SKM-1 treated with dmso at 0.1 percent for 144 hours (cell line): ENCODE measurements around the gene PRPF6.

Source experiments
- DNase-seq: peaks from one replicate; lab custom pipeline; 2025; ENCODE audit not compliant: unreplicated experiment; lab: John Stamatoyannopoulos, UW

The PRPF6 gene, protein sequence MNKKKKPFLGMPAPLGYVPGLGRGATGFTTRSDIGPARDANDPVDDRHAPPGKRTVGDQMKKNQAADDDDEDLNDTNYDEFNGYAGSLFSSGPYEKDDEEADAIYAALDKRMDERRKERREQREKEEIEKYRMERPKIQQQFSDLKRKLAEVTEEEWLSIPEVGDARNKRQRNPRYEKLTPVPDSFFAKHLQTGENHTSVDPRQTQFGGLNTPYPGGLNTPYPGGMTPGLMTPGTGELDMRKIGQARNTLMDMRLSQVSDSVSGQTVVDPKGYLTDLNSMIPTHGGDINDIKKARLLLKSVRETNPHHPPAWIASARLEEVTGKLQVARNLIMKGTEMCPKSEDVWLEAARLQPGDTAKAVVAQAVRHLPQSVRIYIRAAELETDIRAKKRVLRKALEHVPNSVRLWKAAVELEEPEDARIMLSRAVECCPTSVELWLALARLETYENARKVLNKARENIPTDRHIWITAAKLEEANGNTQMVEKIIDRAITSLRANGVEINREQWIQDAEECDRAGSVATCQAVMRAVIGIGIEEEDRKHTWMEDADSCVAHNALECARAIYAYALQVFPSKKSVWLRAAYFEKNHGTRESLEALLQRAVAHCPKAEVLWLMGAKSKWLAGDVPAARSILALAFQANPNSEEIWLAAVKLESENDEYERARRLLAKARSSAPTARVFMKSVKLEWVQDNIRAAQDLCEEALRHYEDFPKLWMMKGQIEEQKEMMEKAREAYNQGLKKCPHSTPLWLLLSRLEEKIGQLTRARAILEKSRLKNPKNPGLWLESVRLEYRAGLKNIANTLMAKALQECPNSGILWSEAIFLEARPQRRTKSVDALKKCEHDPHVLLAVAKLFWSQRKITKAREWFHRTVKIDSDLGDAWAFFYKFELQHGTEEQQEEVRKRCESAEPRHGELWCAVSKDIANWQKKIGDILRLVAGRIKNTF

DNA sequence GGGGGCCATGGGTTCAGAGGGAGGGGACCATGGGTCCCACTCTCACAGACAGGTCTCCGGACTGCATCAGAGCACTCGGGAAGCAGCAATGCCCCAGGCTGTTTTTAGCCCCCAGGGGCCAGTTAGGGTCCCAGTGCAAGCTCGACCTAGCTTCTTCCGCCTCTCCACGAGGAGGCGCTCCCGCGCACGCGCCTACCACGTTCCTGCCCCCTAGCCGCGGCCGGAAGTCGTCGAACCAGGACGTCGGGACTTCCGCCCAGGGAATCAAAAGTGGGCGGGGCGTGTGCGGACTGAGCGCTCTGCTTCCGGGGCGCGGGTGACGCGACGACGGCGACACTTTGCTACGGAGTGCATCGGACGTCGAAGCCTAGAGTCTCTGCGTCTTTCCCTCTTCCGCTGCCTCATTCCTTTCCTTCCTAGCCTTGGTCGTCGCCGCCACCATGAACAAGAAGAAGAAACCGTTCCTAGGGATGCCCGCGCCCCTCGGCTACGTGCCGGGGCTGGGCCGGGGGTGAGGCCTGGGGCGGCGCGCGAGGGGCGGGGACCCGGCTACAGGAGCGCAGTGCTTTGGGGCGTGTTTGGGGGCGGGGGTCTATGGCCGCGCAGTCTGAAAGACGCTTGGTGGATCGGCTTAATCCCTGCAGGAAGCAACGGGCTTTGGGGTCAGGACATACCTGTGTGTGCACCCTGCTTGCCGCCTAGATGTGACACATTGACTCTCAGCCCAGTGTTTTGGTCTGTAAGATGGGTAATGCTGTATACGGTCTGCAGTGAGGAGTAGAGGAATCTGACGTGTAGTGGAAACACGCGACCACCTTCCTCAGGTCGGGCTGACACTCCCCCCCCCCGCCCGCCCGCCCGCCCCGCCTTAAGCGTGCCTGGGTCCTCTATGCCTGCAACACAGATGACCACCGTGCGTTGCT is at the start of gene PRPF6:
Gene PRPF6, plus strand, starts transcription at position 327 of the 923 bp plus-strand sequence. Its CDS starts 114 bp downstream, at position 441.
- DNase-seq: peak; percentile 97

DNA sequence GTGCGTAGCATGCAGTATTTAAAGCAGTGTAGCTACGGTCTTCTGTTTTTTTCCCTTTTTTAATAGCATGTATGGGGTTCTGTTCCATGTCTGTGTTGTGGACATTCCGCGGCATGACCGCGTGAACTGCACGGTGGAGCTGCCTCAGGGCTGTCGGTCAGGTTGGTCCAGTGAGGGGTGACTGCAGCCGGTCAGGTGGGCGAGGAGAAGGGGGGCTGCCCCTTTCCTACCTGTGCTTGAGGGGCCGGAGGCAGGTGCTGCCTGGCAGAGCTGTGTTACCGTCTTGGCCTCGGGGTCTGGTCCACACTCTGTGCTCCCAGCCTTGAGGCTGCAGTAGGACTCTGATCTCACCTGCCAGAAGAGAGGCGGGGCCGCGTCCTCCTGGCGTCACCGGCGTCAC is 49.2 kb upstream of the PRPF6 start:
- no peak for DNase-seq

DNA sequence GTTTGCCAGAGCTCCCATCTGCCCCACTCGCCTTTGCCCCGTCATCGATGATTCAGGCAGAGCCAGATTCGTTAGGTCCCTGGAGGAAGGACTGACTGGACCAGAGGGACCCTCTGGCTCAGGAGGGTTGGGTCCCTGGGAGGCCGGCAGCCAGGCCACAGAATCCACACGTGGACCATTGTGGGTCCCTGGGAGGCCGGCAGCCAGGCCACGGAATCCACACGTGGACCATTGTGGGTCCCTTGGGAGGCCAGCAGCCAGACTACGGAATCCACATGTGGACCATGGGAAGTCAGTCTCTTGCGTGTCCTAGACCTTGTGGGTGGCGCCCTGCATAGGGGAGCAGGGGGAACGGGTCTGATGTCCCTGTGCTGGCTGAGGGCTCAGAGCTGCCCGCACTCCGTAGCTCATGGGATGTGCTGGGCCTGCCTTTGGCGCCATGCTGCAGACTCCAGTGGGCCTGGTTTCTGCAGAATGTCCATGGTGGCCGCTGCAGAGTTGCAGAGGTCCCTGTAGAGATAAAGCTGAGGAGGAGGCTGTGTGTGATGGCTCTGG is 48.2 kb upstream of the PRPF6 start:
- no peak for DNase-seq

DNA sequence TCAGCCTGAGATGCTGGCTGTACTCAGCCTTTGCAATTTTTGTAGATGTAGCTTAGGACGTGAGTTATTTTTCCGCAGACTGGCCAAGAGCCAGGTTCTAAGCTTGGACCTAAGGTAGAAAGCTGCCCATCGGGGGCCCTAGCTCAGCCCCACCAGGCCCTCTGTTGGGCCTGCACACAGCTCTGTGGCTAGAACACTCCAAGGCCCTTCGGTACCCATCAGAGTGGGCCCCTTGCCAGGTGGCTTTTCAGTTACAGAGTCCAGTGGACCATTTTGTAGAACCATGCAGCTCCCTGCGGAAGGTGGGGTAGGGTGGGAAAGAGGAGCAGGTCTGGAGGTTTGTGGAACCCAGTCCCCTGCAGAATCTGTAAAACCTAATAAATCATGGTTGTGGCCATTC is 47.3 kb upstream of the PRPF6 start:
- DNase-seq: no peak

DNA sequence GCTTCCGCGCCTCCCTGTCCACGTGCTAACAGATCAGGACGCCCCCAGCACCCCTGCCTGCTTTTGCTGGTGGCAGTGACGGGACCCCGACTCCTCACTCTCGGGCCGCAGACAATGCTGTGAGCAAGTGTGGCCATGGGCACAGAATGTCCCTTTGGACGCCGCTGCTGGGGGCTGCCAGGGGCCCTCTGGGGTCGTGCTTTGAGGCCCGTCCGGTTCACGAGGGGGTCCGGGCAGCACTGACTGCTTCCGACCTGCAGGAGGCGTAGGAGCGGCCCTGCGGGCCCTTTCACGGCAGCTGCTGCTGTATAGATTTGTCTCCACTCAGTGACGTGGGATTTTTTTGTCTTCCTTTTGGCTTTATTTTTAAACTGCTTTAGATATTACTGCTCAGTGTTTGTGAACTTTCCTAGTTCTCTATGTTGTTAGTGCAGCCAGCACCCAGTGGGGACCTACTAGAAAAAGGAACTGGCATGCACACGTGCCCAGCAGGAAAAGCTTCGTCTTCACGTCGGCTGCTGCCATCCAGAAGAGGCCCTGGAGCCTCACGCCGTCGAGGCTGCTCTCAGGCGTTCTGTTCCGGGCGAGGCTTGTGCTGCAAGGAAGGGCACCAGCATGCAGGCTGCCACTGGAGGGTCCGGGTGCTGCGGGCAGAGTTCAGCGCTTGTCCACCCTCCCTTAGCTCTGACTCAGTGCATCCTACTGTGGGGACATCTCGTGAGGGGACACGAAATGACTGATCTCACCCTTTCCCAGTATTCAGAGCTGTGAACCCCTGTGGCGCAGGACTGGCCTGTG is 46.5 kb upstream of the PRPF6 start:
- DNase-seq: no peak

DNA sequence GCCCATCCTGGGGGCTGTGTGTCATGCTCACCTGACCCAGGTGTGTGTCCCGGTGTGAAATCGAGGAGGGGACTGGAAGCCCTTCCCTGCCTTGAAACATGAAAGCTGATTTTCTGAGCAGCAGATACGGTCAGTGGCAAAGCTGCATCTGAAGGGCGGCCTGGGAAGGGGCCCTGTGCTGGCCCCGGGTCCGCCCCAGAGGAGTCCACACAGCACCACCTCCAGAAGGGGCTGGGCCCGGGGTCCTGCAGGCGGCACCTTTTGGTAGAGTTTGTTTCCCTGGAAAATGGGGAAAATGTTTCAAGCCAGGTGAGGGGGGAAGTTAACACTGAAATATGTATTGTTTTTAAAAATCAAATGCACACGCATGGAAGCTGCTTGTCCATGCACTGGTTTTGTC is 45.5 kb upstream of the PRPF6 start:
- DNase-seq: no peak

DNA sequence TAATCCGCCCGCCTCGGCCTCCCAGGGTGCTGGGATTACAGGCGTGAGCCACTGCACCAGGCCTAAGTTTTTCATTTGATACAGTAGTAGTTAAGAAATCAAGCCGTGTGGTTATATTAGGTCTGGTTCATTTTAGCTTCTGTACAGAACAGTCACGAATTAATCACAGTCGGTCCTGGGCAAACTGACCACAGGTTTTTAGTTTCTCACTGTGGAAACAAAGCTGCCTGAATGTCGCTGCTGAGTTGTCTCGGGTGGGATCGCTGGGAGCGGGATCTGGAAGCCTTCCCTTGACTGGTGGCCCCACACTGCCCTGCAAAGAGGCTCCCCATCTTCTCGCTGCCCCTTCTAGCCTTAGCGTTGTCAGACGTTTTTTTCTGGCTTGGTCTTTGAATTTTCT is 43.3 kb upstream of the PRPF6 start:
- no peak for DNase-seq

DNA sequence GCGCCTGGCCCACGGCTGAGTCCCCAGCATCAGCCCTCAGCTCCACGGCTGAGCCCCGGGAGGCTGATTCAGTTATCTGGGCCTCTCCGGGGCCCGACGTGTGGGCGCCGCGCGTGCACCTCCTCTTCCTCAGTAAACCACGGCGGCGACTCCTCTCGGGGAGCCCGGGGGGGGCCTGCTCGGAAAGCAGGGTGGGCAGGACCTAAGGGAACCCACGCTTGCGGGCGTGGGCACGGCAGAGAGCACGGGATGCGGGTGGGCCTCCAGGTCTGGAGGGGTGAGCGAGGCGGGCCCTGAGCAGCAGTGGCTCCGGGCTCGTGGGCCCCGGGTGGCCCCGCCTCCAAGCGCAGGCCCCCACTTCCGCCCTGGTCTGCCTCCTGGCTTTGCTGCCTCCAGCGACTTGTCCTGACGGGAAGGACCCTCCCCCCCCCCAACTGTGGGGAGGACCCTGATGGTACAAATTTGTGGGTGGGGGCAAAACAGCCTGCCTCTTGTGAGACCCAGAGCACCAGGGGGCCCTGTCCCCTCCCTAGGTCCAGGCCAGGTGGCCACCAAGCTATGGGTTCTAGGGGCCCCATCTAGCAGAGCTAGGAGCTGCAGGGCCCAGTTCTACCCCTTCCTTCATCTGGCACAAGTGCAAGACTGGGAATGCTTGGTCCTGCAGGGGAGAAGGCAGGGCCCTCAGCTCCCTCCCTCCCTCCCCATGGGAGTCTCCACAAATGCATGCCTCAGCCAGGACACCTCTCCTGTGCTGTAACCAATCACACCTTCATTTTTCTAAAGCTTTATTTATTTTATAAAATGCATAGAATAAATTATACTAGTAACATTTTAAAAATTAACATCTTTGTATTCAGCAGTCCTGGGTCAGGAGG is 41.6 kb upstream of the PRPF6 start:
- no peak for DNase-seq

DNA sequence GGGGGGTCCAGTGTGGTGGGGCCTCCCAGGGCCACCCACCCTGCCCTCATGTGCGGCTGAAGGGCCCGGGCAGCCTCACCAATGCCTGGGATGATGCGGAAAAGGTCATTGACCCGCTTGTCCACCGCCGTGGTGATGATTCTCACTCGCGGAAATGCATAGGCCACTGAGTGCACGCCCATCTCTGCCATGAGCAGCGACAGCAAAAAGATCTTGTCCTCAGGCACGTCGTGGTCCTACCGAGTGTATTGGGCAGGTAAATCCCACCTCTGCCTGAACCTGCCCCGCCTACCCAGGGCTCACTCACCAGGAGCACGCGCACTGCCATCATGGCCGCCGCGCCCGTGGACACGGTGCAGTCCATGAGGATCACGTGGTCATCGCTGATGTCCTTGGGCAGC is 40.9 kb upstream of the PRPF6 start:
- no peak for DNase-seq

DNA sequence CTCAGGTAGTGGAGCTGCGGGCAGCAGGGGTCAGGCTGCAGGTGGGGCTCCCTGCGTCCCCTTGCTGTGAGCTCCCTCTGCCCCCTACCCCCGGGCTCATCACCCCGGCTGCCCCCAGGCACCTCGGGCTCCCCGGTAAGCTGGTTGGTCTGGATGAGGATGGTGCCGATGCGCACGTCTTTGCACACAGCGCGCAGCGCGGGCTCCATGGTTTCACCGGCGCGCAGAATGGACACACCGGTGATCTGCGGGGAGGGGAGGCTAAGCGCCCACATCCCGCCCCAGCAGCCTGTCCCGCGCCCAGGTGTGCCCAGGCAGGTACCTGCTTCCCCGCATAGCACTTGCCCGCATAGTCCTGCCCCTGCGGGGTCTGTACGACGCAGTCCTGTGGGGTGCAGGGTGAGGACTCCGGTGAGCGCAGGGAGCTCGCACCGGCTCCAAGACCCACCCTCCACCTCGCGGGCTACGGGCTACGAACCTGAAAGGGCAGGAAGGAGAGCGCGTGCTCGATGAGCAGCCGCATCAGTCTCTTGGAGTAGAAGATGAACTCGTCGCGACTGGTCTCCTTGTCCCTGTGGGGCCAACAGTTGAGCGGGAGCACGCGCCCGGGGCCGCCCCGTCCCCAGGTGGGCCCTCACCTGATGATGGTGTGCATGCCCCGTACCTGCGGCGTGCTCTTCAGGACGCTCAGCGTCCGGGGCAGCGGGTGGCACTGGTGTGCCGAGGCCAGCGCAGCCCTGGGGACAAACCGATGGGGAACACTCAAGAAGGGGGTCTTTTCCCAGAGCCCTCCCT is 40.3 kb upstream of the PRPF6 start:
- no peak for DNase-seq

DNA sequence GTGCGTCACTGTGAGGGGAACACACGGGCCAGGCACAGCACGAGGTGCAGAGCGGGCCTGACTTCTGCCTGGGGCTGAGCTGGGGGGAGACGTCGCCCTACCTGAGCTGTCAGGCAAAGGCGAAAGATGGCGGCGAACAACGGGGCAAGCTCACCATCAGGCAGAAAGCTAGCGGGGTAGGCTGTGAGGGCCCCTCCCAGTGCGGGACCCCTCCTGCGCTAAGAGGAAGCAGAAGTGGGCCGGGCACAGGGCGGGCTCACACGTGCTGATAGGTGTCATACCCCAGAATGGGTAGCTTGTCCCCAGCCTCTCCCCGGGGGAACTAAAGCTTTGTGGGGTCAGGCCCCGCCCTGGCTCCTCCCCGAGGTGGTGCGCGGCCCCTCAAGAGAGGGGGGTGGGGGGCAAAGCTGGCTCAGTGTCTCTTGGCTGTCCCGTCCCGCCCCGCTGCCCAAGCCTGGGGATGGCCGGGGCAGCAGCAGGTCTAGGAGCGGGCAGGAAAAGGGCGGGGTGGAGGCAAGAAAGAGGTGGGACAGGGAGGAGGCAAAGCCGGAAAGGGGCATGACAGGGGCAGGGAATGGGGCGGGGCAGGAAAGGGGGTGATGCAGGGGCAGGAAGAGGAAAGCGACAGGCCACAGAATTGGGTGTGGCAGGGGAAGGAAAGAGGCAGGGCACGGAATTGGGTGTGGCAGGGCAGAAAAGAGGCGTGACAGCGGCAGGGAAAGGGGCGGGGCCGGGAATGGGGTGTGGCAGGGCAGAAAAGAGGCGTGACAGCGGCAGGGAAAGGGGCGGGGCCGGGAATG is 39.5 kb upstream of the PRPF6 start:
- DNase-seq: peak; percentile 24

DNA sequence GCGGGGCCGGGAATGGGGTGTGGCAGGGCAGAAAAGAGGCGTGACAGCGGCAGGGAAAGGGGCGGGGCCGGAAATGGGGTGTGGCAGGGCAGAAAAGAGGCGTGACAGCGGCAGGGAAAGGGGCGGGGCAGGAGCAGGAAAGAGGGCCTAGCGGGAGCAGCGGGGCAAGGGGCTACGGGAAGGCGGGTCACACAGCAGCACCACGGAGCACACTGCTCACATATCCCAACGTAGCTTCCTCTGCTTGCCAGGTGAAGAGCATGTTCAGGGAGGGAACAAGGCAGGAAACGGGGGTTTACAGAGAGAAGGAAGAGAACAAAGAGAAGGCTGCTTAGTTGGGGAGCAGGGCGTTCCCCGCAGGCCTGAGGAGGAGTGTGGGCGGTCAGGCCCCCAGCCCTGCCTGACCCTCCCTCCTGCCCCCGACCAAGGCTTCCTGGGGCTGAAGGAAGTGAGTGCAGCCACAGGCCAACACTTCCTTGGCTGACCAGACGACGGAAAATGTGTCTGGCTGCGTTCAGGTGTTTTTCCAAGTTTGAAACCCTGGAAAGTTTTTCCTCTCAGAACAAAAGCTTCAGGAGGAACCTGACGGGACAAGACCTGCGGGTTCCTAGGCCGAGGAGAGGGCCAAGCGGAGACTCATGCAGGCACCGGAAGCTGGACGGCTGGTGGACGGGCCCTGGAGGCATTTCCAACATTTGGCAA is 38.5 kb upstream of the PRPF6 start:
- DNase-seq: peak; percentile 24

DNA sequence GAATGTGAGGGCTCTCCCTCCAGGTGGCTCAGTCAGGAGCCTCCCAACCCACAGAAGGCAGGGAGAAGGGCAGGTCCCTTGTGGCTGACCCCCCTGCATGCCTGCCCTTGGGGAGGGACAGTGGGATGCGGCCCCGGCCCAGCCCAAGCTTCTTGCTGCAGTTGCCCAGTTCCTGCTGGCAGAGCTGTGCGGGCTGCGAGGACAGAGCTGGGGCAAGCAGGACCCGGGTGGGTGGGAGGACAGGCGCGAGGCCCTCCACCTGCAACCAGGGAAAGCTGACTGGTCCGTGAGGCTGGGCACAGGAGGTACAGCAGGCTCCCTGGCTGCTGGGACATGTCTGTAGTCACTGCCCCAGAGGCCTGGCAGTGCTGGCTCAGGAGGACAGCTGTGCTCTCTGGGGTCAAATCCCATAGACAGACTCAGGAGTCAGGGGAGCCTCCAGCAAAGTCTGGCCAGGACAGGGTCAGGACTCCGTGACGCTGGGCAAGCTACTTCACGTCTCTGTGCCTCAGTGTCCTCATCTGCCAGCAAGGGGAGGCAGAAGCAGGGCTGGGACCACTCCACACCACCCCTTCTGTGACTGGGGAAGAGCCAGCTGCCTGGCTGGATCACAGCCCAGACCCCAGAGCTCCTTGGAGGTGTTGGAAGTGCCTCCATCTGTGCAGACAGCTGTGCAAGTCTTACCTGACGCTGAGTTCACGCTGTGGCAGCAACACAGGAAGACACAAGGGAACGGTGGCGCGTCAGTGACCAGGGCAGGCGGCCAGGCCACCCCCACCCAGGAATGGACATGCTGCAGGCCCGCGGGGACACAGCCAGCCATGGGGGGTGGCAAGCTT is 37.7 kb upstream of the PRPF6 start:
- no peak for DNase-seq

DNA sequence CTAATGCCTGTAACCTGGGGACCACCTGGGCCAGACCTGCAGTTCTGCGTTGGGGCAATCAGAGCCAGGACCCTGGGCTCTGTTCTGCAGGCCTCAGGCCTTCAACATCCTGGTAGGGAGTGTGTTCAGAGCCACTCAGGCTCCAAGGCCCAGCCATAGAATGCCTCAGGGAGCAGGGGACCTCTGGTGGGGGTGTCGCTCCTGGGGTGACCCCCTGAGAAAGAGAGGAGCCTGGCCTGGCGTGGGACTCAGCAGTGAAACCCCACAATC is 37.2 kb upstream of the PRPF6 start:
- DNase-seq: no peak

DNA sequence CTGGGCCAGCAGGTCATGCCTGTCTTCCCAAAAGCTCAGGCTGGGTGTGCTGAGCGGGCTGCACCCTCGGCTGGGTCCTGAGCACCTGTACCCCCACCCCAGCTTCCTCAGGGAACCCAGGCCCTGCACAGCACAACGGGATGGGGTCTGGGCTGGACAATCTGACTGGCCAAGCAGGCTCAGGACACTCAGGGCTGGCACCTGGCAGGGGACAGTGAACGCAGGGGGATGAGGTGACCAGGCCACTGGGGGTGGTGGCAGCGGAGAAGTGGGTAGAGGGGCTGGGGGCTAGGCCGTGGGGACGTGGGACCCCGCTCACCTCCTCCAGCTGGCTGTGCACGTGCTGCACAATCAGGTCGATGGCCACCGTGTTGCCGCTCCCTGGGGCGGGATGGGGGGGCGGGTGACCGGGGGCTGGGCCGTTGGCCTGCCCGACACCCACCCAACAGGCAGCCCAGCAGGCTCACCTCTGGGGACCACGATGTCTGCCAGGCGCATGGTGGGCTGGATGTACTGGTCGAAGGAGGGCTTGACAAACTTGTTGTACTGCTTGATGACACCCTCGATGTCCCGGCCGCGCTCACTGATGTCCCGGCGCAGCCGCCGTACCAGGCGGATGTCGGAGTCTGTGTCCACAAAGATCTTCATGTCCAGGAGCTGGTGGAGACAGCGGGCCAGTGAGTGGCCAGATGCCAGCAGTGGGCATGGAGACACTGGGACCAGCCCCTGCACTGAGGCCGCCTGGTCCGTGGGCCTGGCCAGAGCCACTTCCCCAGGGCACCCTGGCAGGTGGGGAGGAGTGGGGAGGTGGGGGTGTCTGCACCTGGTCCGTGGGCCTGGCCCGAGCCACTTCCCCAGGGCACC is 36.6 kb upstream of the PRPF6 start:
- DNase-seq: no peak
